K562 (cell line): ENCODE measurements around the gene INKA2. TPM values are rescaled to one million over a fixed set of nuclear protein-coding genes. Genes with fewer than 3 reads are reported as not detected.

Experiments
- ATAC-seq: fragments of 200-7000 bp; cut with Tn5 transposase; 3 replicates; pipeline ENCODE4 v1.9.1; 2020; ENCODE audit warnings: moderate library complexity
- BruUV-seq: library from RNA; stranded (reverse); fragments of 400-500 nt; replicated peaks from 2 replicates; lab custom pipeline; 2021; lab: Mats Ljungman, UMichigan
- CTCF ChIA-PET: fragments of 300-600 bp; formaldehyde crosslinking; extraction: SDS; loops from one replicate; lab custom pipeline; 2021; ENCODE audit warnings: low intra/inter-chr PET ratio; lab: Yijun Ruan, JAX
- POLR2A ChIA-PET: fragments of 300-600, 350-650 bp; sonication (Branson Sonifier 250); formaldehyde crosslinking; extraction: SDS; loops from one replicate; lab custom pipeline; 2021; ENCODE audit warnings: antibody characterized with exemption, inconsistent platforms; lab: Yijun Ruan, JAX
- DNase-seq, 4 experiments: peaks; one replicate each; pipeline versions ENCODE4 v3.0.0 to v3.0.0-alpha.2; 2011 to 2018; ENCODE audit warnings: low spot score in 3 of 4, mixed read lengths in 3 of 4; ENCODE audit errors: extremely low read depth in 1 of 4
- FAIRE-seq: peaks from 2 replicates; lab custom pipeline; 2011; peaks lifted over from hg19 to GRCh38; lab: Jason Lieb, UNC
- H2AFZ ChIP-seq: 2 replicates; pipeline ENCODE4 v1.6.0; 2011; ENCODE audit warnings: low read depth, low read length, control low read depth, inconsistent platforms
- H3K27ac ChIP-seq: fragments of 200-600 bp; 3 replicates; pipeline ENCODE4 v1.8.0; 2011; ENCODE audit warnings: low read depth, mild to moderate bottlenecking, control low read depth, inconsistent platforms, low read length, moderate library complexity, mixed read lengths; ENCODE audit errors: extremely low read depth
- H3K27me3 ChIP-seq, 2 experiments: fragments of 300-600 bp in 1 of 2; 2 replicates in 1 of 2; 3 replicates in 1 of 2; pipeline versions ENCODE4 v1.6.0 to v1.8.0; 2011; ENCODE audit warnings: inconsistent platforms in 2 of 2, low read length in 2 of 2, mild to moderate bottlenecking in 1 of 2, mixed read lengths in 1 of 2, moderate library complexity in 1 of 2; ENCODE audit not compliant: control insufficient read depth in 2 of 2, insufficient read depth in 2 of 2
- H3K36me3 ChIP-seq: fragments of 300-600 bp; 3 replicates; pipeline ENCODE4 v1.8.0; 2011; ENCODE audit warnings: mild to moderate bottlenecking, low read length, inconsistent platforms; ENCODE audit not compliant: control insufficient read depth, insufficient read depth
- H3K4me1 ChIP-seq, 2 experiments: fragments of 200-600 bp in 1 of 2; replicated peaks in 1 of 2; 2 replicates in 1 of 2; 3 replicates in 1 of 2; pipeline versions ENCODE4 v1.5.1 to v1.8.0; 2011; ENCODE audit warnings: inconsistent platforms in 2 of 2, low read length in 2 of 2, mild to moderate bottlenecking in 1 of 2, mixed read lengths in 1 of 2, moderate library complexity in 1 of 2; ENCODE audit not compliant: control insufficient read depth in 2 of 2, insufficient read depth in 2 of 2
- H3K4me2 ChIP-seq: 2 replicates; pipeline ENCODE4 v1.6.1; 2011; ENCODE audit warnings: low read length, control low read depth, inconsistent platforms, mixed read lengths; ENCODE audit not compliant: insufficient read depth
- H3K4me3 ChIP-seq: fragments of 200-600 bp; sonication (generic), shearing (Covaris generic); 2 replicates; pipeline ENCODE4 v1.5.1; 2016; ENCODE audit warnings: control low read depth, inconsistent platforms
- H3K79me2 ChIP-seq: fragments of 200-600 bp; 3 replicates; pipeline ENCODE4 v1.8.0; 2011; ENCODE audit warnings: low read length, inconsistent platforms; ENCODE audit not compliant: control insufficient read depth, insufficient read depth
- H3K9ac ChIP-seq, 2 experiments: 2 replicates each; pipeline versions ENCODE4 v1.6.0 to v1.6.1; 2011; ENCODE audit warnings: low read depth in 2 of 2, low read length in 2 of 2, control low read depth in 1 of 2, inconsistent platforms in 1 of 2, mild to moderate bottlenecking in 1 of 2, mixed read lengths in 1 of 2; ENCODE audit not compliant: insufficient read depth in 1 of 2
- H3K9me1 ChIP-seq: one replicate; pipeline ENCODE4 v1.6.0; 2011; ENCODE audit warnings: inconsistent platforms, mild to moderate bottlenecking, low read length, moderate library complexity; ENCODE audit not compliant: control insufficient read depth, insufficient read depth
- H3K9me3 ChIP-seq: replicated peaks from 2 replicates; pipeline ENCODE4 v1.5.1; 2011; ENCODE audit warnings: low read depth, low read length, inconsistent platforms; ENCODE audit not compliant: control insufficient read depth, insufficient read depth
- H4K20me1 ChIP-seq: replicated peaks from 2 replicates; pipeline ENCODE4 v1.6.1; 2011; ENCODE audit warnings: low read length, inconsistent platforms, mixed read lengths; ENCODE audit not compliant: control insufficient read depth, insufficient read depth
- CHD1 ChIP-seq: fragments of 200-600 bp; sonication (generic); IDR thresholded peaks from one replicate; pipeline ENCODE4 v1.6.1; 2012; ENCODE audit warnings: mild to moderate bottlenecking, moderate library complexity, low read length, inconsistent platforms
- EGR1 ChIP-seq: fragments of 450-650 bp; conservative IDR thresholded peaks from 2 replicates; pipeline ENCODE4 v1.6.1; 2017; ENCODE audit warnings: mild to moderate bottlenecking
- FOXA3 ChIP-seq, 2 experiments: fragments of 450-650 bp in 1 of 2; sonication (generic) in 1 of 2; formaldehyde crosslinking; IDR thresholded peaks in 1 of 2; conservative IDR thresholded peaks in 1 of 2; 2 replicates each; pipeline versions ENCODE4 v1.4.0 to v1.8.0; 2020 to 2022; ENCODE audit warnings: mild to moderate bottlenecking in 2 of 2, missing genetic modification reagents in 1 of 2
- HNRNPL ChIP-seq: fragments of 200-400 bp; formaldehyde crosslinking; IDR thresholded peaks from 2 replicates; pipeline ENCODE4 v1.6.1; 2017; ENCODE audit warnings: low read depth, mild to moderate bottlenecking, low read length
- MAZ ChIP-seq, 2 experiments: fragments of 450-650 bp in 1 of 2; sonication (generic) in 1 of 2; formaldehyde crosslinking; IDR thresholded peaks in 1 of 2; conservative IDR thresholded peaks in 1 of 2; 2 replicates each; pipeline versions ENCODE4 v1.4.0 to v1.5.0; 2020; ENCODE audit warnings: mild to moderate bottlenecking in 1 of 2, missing genetic modification reagents in 1 of 2
- NEUROD1 ChIP-seq: fragments of 150-350 bp; IDR thresholded peaks from 2 replicates; pipeline ENCODE4 v1.6.1; 2014; ENCODE audit warnings: borderline replicate concordance, low read length, low read depth; ENCODE audit not compliant: partially characterized antibody
- NR2C2 ChIP-seq, 2 experiments: fragments of 200-800 bp in 1 of 2; sonication (Bioruptor generic) in 1 of 2; sonication (generic) in 1 of 2; formaldehyde crosslinking in 1 of 2; IDR thresholded peaks; 2 replicates each; pipeline versions ENCODE4 v1.6.1 to v1.8.0; 2016 to 2022; ENCODE audit warnings: mild to moderate bottlenecking in 1 of 2, missing compliant biosample characterization in 1 of 2, missing genetic modification characterization in 1 of 2, missing genetic modification reagents in 1 of 2
- STAT5B ChIP-seq: fragments of 250-450 bp; sonication (Bioruptor Pico); IDR thresholded peaks from 2 replicates; pipeline ENCODE4 v1.8.0; 2021; ENCODE audit warnings: mild to moderate bottlenecking, inconsistent platforms
- TEAD4 ChIP-seq, 2 experiments: sonication (generic) in 1 of 2; formaldehyde crosslinking in 1 of 2; IDR thresholded peaks; 2 replicates each; pipeline versions ENCODE4 v1.6.1 to v1.8.0; 2012 to 2022; ENCODE audit warnings: borderline replicate concordance in 1 of 2, inconsistent platforms in 1 of 2, low read length in 1 of 2, mild to moderate bottlenecking in 1 of 2, missing genetic modification reagents in 1 of 2
- ZBTB1 ChIP-seq: sonication (generic); formaldehyde crosslinking; IDR thresholded peaks from 2 replicates; pipeline ENCODE4 v1.8.1; 2023; ENCODE audit warnings: missing genetic modification reagents, low read depth, mild to moderate bottlenecking, borderline replicate concordance
- ZNF23 ChIP-seq: fragments of 250-450 bp; sonication (Bioruptor Pico); IDR thresholded peaks from 2 replicates; pipeline ENCODE4 v1.4.0; 2020; ENCODE audit warnings: mild to moderate bottlenecking
- WGBS: fragments of 100-300 bp; shearing (Covaris generic); methylation state at CpG from one replicate; pipeline ENCODE4 v1.1.6; 2016; ENCODE audit warnings: low coverage, mixed read lengths; ENCODE audit not compliant: insufficient coverage; ENCODE audit errors: missing lambda C conversion rate; 5-methylcytosine and 5-hydroxymethylcytosine counted together
- in situ Hi-C: fragments of 300-500 bp; cut with MboI; formaldehyde crosslinking; loops from 4 replicates; pipeline ENCODE4 v1.15.0; 2018; ENCODE audit warnings: inconsistent platforms, mixed read lengths
- intact Hi-C: fragments of 100-400 bp; cut with micrococcal nuclease; formaldehyde crosslinking; loops from 2 replicates; pipeline ENCODE4 v1.14.2; 2022
- polyA plus RNA-seq, 8 experiments: library from polyadenylated mRNA; depleted of rRNA in 4 of 8; stranded (reverse) in 5 of 8; unstranded in 3 of 8; fragments of >200 nt; fragmentation: Nextera tagmentation in 2 of 8; fragmentation: Illumina TruSeq in 1 of 8; extraction: Ambion mirVana in 2 of 8; extraction: Trizol in 1 of 8; gene quantifications; 2 replicates each; pipeline versions ENCODE4 v1.2.1 to v1.2.3, GENCODE V29; 2011 to 2014; ENCODE audit warnings: inconsistent platforms in 1 of 8, missing spikeins in 1 of 8
- total RNA-seq, 7 experiments: library from RNA; depleted of rRNA in 6 of 7; stranded (reverse); fragments of >200 nt in 6 of 7; fragmentation: Illumina TruSeq in 2 of 7; extraction: Trizol in 2 of 7; gene quantifications; 2 replicates each; pipeline versions ENCODE4 v1.2.1 to v1.2.3, GENCODE V29; 2011 to 2021; ENCODE audit warnings: low replicate concordance in 1 of 7
- TF ChIP-seq, protein P1 (sequence below): fragments of 250-450 bp; sonication (Bioruptor Pico); IDR thresholded peaks from 2 replicates; pipeline ENCODE4 v1.4.0; 2020; ENCODE audit warnings: mild to moderate bottlenecking, moderate library complexity
- TF ChIP-seq, protein P2 (sequence below): fragments of 250-450 bp; sonication (Bioruptor Pico); IDR thresholded peaks from 2 replicates; pipeline ENCODE4 v1.4.0; 2020; ENCODE audit warnings: mild to moderate bottlenecking

INKA2 gene
- total and polyA plus RNA-seq, 9 of the 15 experiments (the other 6 are each of a cell fraction or from before 2014, with no cell fraction given) = 0.04 to 1.4 (median 0.26) TPM; not detected in 1

DNA sequence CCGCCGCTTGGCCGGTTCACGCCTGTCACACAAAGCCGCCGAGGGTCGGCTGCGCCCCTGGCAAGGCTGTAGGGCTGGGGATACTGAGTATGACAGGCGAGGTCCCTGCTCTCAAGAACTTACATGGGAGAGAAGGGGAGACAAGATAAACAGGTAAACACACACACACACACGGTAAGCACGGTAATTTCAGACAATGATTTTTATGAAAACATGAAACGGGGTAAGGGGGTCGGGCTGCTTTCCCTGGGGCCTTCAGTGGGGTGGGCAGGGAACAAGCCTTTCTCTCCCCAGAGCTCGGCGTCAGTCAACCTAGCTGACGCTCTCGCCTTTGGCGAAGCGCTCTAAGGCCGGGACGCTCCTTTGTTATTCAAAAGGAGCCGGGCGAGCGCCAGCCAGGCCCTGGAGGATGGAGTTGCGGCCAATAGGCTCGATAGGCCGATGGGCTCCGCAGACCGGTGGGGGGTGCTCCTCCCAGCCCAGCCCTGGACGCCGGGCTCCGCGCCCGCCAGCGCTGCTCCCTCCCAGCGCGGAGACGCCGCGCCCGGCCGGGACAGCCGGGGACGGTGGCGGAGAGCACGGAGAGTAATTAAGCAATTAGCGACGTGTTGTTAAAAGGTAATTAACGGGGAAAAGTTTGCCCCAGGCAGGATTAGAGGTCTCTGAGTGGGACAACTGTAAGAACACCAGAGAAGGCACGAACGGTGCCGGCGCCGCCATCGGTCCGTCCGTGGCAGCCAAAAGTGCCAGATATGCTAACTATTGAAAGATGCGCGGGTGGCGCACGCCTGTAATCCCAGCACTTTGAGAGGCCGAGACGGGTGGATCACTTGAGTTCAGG, 950 bp upstream of the INKA2 start (continued):
- no peak for TF ChIP-seq CHD1
- peak; percentile 1 for TF ChIP-seq NEUROD1

DNA sequence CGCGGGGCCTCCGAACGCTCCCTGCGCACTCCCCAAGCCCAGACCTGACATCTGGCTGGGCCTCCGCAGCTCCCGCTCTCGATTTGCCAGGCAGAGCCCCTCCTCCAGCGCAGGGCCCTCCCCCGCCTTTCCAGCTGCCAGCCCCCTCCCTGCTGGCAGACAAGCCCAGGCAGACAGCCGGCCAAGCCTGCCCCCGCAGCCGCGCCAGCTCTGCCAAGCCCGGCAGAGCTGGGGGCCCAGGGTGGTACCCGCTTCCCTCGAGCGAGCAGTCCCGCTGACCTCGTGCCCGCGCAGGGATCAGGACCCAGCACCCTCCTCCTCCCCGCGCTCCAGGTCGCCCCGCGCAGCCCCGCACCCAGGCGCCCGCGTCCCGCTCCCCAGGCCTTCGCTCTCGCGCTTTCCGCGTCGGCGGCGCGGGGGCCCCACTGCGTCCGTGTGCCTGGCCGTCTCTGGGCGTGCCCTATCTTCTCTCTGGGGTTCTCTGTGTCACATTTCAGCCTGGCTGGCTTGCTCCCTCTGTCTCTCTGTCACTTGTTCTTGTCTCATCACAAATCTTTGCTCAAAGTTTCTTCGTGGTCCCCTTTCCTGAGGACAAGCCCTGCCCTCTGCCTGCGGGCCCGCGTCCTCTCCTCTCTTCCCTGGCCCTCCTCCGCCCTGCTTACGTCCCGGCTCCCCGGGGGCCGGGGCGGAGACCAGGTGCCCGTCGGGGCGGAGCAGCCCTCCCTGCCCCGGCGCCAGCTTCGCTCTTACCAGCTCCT, 580 bp downstream of the INKA2 start:
- intact Hi-C loops = no loop called here
- Histone ChIP-seq H3K9ac (peak overlapping the region; percentile 43 to 84; a peak in 3 of 4 replicates), H3K9me3 (no peaks in the 10 kb centered on the region), H3K4me1 (peaks cover 9 to 31% of the 10 kb centered on the region in 2 experiments), H4K20me1 (no peaks in the 10 kb centered on the region; the same call in none of the 2 replicates), H3K27ac (no peak overlapping the region), H3K27me3 (peaks cover 39 to 74% of the 10 kb centered on the region in 2 experiments), H2AFZ (peak overlapping the region; percentile 80), H3K4me2 (peak overlapping the region; percentile 87), H3K36me3 (no peaks in the 10 kb centered on the region), H3K4me3 (peak overlapping the region; percentile 44), H3K9me1 (peaks cover 2% of the 10 kb centered on the region), H3K79me2 (no peaks in the 10 kb centered on the region)
- CTCF ChIA-PET = interaction anchor here (1.2 kb wide), 1 partner anchor 24 kb away, joined by 3 read pairs; no protein-coding TSS in a partner anchor
- in situ Hi-C loops = no loop called here
- POLR2A ChIA-PET = interaction anchor here (0.6 to 2.0 kb wide), 8 partner anchors 9 to 230 kb away, joined by 3 to 7 read pairs (median 3); no protein-coding TSS in a partner anchor
- FAIRE-seq (no peak), ATAC-seq (peak; percentile 45), DNase-seq (peak in 3 of 4 experiments; percentile 32 to 62 (median 62))
- 17% methylated on average over 54 of the region's 61 CpGs for WGBS
- BruUV-seq = no TSS peak
- TF ChIP-seq, protein P1, sequence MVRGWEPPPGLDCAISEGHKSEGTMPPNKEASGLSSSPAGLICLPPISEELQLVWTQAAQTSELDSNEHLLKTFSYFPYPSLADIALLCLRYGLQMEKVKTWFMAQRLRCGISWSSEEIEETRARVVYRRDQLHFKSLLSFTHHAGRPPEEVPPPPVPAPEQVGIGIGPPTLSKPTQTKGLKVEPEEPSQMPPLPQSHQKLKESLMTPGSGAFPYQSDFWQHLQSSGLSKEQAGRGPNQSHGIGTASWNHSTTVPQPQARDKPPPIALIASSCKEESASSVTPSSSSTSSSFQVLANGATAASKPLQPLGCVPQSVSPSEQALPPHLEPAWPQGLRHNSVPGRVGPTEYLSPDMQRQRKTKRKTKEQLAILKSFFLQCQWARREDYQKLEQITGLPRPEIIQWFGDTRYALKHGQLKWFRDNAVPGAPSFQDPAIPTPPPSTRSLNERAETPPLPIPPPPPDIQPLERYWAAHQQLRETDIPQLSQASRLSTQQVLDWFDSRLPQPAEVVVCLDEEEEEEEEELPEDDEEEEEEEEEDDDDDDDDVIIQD = no peak
- TF ChIP-seq STAT5B (CRISPR knock-in tag) (no peak), EGR1 (0 out of 2 replicates have a peak, but pooled peaks have one; percentile 0), HNRNPL (0 out of 2 replicates have a peak, but pooled peaks have one; percentile 39), ZNF23 (CRISPR knock-in tag) (no peak), NR2C2 (CRISPR knock-in tag; IDR thresholded peaks at IDR 0.05) (no peak), NR2C2 (tag; IDR thresholded peaks at IDR 0.05) (0 out of 2 replicates have a peak, but pooled peaks have one; percentile 36), MAZ (CRISPR knock-in tag; conservative IDR thresholded peaks at IDR 0.05 in 1 of 2, IDR thresholded peaks at IDR 0.05 in 1 of 2) (0 out of 4 replicates have a peak, but pooled peaks of 1 of the 2 experiments have one; percentile 24), FOXA3 (CRISPR knock-in tag; conservative IDR thresholded peaks at IDR 0.05 in 1 of 2, IDR thresholded peaks at IDR 0.05 in 1 of 2) (0 out of 4 replicates have a peak, but pooled peaks of 1 of the 2 experiments have one; percentile 59), TEAD4 (IDR thresholded peaks at IDR 0.05; ENCODE audit: low read length) (no peak), TEAD4 (CRISPR knock-in tag; IDR thresholded peaks at IDR 0.05; ENCODE audit: borderline replicate concordance) (peak; percentile 73; the same call in 1 of the 2 replicates), ZBTB1 (CRISPR knock-in tag) (peak; percentile 21; the same call in 1 of the 2 replicates)
- TF ChIP-seq, protein P2, sequence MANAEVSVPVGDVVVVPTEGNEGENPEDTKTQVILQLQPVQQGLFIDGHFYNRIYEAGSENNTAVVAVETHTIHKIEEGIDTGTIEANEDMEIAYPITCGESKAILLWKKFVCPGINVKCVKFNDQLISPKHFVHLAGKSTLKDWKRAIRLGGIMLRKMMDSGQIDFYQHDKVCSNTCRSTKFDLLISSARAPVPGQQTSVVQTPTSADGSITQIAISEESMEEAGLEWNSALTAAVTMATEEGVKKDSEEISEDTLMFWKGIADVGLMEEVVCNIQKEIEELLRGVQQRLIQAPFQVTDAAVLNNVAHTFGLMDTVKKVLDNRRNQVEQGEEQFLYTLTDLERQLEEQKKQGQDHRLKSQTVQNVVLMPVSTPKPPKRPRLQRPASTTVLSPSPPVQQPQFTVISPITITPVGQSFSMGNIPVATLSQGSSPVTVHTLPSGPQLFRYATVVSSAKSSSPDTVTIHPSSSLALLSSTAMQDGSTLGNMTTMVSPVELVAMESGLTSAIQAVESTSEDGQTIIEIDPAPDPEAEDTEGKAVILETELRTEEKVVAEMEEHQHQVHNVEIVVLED (CRISPR knock-in tag) = no peak
